Stimulated activated CD8-positive, alpha-beta memory T cell treated with anti-CD3 and anti-CD28 coated beads, Interleukin-15, amount 100 ng/mL, for 1 hour (primary cell): Measurements from ENCODE around the gene TADA2A.

Experiments
- DNase-seq: peaks from one replicate; pipeline ENCODE4 v3.0.0-alpha.2; 2020; ENCODE audit warnings: low read depth

TADA2A gene

DNA sequence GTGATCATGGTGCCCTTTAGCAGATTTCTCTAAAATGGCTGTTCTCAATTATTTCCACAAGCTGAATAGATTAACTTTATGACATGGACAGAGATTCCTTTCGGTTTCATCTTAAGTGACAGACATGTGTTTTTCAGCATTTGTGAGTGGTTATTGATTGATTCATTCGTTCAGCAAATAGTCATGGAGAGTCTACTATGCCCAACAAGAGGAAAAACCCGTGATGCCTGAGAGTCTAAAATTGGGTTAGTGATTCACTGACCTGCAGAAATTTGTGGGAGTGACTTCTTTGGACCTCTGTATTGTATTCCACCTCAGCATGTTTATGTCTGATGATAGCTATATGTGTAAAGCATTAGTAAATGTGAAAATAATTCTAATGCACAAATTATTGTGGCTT lies 55.0 kb downstream of the TADA2A start:
- no peak for DNase-seq

DNA sequence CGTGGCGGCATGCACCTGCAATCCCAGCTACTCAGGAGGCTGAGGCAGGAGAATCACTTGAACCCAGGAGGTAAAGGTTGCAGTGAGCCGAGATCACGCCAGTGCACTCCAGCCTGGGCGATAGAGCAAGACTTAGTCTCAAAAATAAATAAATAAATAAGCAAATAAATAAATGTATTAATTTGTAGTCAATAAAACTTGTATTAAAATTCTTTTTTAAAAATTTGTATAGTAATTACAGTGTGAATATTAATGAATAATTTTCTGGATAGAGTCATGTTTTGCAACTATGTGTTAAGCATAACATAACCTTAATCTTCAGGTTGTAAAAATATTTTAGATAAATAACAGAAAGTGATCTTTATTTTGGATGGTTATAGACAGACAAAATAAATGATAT lies 55.8 kb downstream of the TADA2A start:
- DNase-seq: no peak

DNA sequence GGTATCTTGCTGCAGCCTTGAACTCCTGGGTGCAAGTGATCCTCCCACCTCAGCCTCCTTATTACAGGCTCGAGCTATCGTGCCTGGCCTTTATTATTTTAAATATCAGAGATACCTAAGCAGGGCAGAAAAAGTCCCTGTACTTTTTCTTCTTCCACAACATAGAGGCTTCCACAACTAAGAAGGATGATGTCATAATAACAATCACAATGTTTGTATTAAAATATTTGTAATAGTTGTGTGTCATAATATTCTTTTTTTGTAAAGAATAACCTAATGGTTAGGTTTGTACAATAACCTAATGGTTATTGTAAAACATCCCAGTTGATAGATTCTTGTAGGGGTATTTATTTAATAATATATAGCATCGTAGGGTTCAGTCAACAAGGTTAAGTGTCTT lies 56.4 kb downstream of the TADA2A start:
- DNase-seq: no peak

DNA sequence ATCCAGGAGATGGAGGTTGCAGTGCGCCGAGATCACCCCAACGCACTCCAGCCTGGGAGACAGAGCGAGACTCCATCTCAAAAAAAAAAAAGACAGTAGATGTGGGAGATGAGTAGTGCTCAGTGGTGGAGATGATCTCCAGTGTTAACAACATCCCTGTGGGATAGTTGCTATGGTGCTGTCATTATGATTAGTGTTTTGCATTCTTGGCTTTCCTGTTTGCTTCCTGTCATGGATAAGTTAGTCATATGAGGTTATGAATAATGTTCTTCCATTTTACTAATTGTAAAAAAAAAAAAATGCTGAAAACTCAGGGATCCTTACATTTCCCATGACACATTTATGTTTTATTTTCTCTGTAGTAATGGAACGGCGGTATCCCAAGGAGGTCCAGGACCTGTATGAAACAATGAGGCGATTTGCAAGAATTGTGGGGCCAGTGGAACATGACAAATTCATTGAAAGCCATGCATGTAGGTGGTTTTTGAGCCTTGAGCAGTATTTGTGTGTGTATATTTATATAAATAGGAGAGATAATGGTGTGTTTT lies 58.5 kb downstream of the TADA2A start:
- no peak for DNase-seq

DNA sequence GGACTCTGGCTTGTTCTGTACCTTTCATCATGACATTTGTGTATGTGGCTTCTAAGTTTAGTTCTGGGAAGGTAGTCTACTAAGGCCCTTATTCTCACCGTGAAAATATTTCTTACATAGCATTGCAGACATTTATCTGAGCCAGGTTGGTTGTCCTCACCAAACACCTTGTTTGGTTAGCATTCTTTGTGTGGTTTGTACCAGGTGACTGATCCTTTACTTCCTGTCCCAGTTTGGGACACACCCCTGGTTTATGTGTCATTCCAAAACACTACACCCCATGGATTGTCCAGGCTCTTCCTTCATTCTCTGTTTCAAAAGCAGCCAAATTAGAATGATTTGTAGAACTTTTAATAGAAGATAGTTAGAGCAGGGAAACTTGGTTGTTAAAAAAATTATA lies 59.8 kb downstream of the TADA2A start:
- DNase-seq: no peak

- DNase-seq: no peak
Measured at GRCh38 chr17:37470181-37470580, 63.5 kb downstream of the TADA2A start.

DNA sequence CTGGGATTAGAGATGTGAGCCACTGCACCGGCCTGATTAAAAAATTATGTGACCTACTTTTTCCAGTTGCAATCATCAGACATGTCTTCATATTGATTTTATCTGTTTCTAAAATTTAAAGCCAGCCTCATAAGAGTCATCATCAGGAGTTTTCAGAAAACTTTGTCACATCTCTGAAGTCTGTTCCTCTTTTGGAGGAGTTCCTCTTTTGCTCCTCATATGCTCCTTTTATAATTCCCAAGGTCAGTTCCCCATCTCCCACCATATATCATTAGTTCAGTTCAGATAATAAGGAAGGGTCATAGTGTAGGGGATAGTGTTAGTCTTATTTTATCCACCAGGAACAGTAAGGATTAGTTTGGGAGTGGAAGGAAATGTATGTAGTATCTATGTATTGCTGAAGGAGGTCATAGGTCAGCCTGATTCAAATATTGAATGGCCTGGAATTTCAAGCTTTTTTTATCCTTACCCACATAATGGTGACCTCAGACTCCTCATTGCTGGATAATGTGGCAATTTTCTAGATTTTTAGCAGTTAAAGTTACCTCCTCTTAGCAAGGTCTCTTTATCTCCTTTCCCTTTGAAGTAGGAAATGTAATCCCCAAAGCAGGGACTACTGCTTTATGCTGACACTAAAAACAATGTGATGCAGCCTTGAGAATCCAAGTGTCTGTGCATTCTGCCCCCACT lies 69.2 kb downstream of the TADA2A start:
- DNase-seq: no peak

- DNase-seq: no peak
Measured at GRCh38 chr17:37476431-37477120, 69.9 kb downstream of the TADA2A start.

- DNase-seq: no peak
Measured at GRCh38 chr17:37478187-37478586, 71.5 kb downstream of the TADA2A start.

GRCh38 chr17:37479025-37479424 lies 72.3 kb downstream of the TADA2A start:
- DNase-seq: no peak

DNA sequence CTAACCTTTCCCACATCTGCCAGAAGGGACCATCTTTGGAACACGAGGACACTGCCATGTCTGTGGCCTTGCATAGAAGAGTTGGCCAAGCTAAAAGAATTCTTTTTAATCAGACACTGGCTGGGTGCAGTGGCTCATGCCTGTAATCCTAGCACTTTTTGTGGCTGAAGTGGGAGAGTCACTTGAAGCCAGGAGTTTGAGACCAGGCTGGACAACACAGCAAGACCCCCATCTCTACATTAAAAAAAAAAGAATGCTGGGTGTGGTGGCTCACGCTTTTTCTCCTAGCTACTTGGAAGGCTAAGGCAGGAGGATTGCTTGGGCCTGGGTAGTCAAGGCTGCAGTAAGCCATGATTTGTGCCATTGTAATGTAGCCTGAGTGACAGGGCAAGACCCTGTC lies 73.7 kb downstream of the TADA2A start:
- no peak for DNase-seq

DNA sequence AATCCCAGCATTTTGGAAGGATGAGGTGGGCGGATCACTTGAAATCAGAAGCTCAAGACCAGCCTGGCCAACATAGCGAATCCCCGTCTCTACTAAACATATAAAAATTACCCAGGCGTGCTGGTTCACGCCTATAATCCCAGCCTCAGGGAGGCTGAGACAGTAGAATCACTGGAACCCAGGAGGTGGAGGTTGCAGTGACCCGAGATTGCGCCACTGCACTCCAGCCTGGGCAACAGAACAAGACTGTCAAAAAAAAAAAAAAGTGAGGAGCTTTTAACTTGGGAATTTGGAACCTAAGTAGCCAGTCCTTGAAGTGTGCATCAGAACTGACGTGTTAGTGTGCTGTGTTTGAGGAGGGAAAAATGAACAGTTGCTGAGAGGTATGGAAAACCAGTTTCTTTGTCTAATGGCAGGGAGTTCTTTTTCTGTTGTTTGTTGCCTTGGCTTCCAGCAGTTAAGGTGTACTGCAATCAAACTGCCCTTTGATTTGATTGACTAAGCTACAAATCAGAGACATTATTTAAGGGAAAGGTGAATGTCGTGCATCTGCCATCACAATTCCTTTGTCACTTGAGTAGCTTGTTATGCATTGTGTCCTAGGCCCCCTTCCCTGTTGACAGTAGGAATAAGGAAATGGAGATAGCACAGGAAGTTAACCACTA lies 74.4 kb downstream of the TADA2A start:
- no peak for DNase-seq

- DNase-seq: no peak
Measured at GRCh38 chr17:37483311-37484039, 76.8 kb downstream of the TADA2A start.

- DNase-seq: no peak
Measured at GRCh38 chr17:37485938-37486570, 79.4 kb downstream of the TADA2A start.

- DNase-seq: no peak
Measured at GRCh38 chr17:37488009-37488604, 81.4 kb downstream of the TADA2A start.

DNA sequence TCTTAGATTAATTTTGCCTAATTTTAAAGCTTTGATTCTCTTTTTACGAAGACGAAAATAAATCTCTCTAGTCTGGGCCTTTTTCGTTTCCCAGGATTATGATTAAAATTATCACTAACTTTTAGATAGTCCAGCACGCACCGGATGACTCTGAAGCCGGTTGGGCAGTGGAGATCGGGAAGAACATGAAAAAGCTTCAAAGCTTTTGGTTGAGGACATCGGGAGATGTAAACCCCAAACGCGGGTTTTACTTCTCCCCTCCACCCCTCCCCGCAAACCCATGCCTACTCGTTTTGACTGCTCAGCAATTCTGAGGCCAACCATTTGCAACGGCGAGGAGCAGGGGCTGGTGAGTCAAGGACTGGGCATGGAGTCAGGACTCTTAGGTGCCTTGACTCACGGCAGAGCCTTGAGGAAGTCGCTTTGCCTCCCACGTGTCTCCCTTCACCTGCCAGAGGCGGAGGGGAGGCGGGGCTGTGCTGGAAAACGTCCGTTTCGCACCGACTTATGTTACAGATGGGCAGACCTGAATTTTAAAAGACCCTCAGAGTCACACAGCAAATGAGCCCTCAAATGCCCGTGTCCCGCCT lies 82.0 kb downstream of the TADA2A start:
- peak; percentile 22 for DNase-seq

DNA sequence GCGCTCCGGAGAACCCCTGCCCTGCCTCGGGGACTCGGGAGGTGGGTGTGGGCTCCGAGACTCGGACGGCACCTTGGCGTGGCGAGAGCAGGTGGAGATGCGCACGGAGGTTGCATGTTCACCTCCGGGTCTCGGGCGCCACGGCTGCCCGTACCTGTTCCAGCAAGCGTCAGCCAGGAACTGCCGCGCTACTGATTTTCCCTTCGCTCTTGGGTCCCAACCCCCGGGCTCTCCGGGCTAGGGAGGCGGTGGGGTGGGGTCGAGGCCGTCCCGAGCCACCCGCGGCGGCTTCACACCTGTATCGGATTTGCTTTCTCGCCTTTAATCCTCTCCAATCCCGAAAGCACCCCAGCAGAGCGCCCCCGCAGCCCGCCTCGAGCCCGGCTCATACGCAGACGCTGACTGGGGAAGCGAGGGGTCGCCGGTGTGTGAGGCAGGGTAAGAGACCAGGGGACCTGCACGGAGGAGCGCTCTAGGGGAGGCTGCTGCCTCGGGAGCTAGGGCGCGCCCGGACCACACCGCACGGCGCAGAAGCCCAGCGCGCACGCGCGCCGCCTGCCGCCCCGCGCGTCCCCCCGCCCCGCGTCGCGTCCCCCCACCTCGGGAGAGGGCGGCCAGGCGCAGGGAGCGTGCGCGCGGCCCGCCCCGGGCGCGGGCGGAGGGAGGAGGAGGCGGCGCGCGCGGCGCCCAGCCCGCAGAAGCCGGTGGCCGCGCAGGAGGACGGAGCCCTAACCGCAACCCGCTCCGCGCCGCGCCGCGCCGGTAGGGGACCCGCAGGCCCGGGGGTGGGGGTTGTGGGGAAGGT lies 82.7 kb downstream of the TADA2A start, which contains the start of gene DUSP14:
Gene DUSP14, plus strand, starts transcription at position 695 of the 805 bp plus-strand sequence. CDS start 22,382 bp downstream, outside the sequence.
- DNase-seq: peak; percentile 56

DNA sequence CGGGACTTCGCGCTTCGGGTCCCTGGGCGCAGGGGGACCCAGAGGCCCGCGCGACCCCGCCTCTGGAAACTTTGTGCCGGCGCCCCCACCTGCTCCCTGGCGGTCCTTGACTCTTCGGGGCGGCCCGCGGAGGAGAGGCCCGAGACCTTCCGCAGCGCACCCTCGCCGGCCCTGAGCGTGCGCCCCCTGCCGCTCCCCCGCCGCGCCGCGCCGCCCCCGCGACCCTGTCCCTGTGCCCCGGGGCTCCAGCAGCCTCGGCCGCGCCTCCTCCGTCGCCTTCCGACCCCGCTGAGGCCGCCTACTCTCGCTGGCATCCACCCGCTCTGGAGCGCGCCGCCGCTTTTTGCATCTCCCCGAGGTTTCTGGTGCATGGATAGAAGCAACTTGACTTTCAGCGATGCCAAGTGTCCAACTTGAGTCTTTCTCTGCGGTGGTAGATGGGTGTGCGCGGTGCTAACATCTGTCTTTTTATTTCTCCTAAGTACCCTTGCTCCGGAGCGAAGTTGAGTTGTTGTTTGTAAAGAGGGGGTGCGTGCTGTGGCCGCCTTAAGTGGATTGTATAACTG lies 83.4 kb downstream of the TADA2A start:
- DNase-seq: peak; percentile 52
